Right forelimb (tissue), 1 donor: ENCODE data around the gene SIN3B.

Experiments
- DNase-seq: peaks from one replicate; pipeline ENCODE4 v3.0.0-alpha.2; 2018

SIN3B gene

GRCh38 chr19:16829822-16830289 lies 658 bp downstream of the SIN3B start:
- DNase-seq = no peak

- no peak for DNase-seq
Observed at GRCh38 chr19:16830679-16831078, 1.5 kb downstream of the SIN3B start.

GRCh38 chr19:16831531-16831930 lies 2.3 kb downstream of the SIN3B start:
- DNase-seq = no peak

GRCh38 chr19:16834747-16835146 lies 5.5 kb downstream of the SIN3B start:
- DNase-seq = no peak

GRCh38 chr19:16836115-16837034 lies 7.2 kb downstream of the SIN3B start:
- DNase-seq = no peak

GRCh38 chr19:16837035-16837362 lies 7.8 kb downstream of the SIN3B start:
- DNase-seq = no peak

GRCh38 chr19:16841391-16841926 lies 12.3 kb downstream of the SIN3B start:
- DNase-seq = no peak

- DNase-seq = no peak
Observed at GRCh38 chr19:16846901-16847300, 17.7 kb downstream of the SIN3B start.

GRCh38 chr19:16847430-16847829 lies 18.2 kb downstream of the SIN3B start:
- DNase-seq = no peak

DNA sequence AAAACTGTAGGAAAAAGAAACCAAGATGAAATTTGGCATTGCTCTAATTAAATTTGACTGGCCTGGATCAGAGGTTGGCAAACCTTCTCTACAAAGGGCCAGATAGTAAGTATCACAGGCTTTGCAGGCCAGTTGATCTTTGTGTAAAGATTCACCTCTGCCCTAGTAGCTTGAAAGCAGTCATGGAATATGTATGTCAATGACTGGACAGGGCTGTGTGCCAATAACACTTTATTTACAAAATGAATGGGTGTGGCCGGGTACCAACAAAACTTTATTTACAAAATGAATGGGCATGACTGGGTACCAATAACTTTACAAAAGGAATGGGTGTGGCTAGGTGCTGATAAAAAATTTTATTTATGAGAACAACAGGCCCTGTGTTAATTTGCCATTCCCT lies 20.0 kb downstream of the SIN3B start:
- no peak for DNase-seq

GRCh38 chr19:16850133-16850532 lies 20.9 kb downstream of the SIN3B start:
- no peak for DNase-seq

DNA sequence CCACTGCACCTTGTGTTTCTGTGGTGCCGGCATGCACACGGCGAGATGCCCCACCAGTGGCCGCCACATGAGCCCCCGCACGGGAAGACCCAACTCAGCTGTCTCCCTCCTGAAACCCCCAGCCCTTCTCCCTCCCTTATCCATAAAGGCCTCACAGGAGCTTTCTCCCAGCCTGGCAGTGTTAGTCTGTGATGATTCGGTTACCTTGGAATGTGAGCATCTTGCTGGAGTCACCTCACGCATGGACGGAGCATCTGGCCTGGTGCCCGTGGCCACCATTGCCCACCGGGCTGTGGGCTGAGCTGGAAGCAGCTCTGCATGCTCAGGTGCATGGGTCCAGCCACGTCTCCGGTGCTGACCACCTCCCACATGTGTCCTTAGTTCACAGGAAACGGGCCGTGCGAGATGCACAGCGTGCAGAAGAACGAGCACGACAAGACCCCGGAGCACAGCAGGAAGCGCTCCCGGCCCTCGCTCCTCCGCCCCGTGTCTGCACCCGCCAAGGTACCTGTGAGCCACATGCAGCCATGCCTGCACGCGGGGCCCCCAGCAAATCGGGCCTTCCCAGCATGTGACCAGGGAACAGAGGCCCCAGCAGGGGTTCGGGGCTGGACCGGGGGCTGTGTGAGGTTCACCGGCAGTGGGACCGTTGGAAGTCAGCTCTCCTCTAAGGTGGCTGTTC lies 22.0 kb downstream of the SIN3B start:
- DNase-seq = no peak

DNA sequence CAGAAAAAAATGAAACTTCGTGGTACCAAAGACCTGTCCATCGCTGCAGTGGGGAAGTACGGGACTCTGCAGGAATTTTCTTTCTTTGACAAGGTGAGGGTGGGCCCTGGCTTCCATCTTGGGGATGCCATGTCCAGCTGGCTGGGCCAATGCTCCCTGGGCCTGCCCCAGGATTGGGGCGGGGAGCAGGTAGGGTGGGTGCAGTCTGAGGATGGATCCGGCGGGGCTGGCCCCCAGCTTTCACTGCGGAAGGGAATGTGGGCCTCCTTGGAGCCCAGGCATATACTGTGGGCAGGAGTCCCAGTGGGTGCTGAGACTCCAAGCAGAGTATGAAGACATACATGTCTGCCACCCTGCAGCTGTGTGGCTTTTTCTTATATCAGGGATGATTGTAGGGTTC lies 23.9 kb downstream of the SIN3B start:
- DNase-seq = no peak

- DNase-seq = no peak
Observed at GRCh38 chr19:16856091-16856490, 26.9 kb downstream of the SIN3B start.

DNA sequence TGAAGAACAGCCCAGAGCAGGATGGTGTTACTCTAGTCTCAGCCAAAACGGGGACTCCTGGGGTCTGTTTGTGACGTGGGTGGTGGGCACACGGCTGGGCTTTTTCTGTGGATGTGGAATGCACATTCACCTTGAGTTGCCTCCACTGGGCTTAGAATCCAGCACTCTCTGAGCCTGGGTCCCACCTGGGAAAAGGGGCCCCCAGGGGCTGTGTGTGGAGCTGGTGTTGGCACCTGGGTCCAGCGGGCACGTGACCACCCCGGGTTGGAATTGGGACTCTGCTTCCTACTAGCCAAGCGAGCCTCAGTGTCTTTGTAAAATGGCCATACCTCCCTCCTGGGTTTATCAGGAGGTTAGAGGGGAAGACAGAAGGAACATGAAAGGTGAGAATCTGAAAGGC lies 30.4 kb downstream of the SIN3B start:
- no peak for DNase-seq

DNA sequence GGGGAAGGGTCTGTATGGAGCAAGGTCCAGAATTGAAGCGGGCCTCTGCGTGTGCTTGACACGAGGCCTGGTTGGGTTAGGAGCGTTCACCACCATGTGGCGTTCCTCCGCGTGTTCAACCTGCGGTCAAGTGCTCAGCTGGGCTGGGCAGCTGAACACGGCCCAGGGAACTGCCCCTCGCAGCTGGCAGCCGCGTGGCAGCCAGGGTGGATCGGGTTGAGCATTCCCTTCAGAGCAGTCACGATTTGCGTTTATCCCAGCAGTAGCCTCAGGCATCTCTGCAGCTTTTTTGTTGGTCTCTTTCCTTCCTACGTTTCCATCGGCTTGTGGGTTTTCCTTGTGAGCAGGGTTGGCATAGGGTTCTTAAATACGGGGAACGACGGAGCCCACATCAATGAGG lies 30.9 kb downstream of the SIN3B start:
- no peak for DNase-seq

DNA sequence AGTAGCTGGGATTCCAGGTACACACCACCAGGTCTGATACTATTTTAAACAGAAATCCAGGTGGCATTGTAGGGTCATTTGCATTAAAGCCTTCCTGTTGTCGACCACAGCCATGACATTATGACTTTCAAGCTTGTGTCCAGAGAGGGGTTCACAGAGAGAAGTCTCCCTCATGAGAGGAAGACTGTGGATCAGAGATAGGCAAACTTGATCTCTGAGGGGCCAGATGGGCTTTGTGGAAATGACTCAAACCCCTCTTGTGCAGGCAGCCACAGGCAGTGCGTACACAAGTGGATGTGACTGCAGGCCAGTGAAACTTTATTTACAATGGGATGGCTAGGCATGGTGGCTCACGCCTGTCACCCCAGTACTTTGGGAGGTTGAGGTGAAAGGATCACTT lies 31.8 kb downstream of the SIN3B start:
- DNase-seq = no peak

- DNase-seq = no peak
Observed at GRCh38 chr19:16861834-16862233, 32.6 kb downstream of the SIN3B start.

DNA sequence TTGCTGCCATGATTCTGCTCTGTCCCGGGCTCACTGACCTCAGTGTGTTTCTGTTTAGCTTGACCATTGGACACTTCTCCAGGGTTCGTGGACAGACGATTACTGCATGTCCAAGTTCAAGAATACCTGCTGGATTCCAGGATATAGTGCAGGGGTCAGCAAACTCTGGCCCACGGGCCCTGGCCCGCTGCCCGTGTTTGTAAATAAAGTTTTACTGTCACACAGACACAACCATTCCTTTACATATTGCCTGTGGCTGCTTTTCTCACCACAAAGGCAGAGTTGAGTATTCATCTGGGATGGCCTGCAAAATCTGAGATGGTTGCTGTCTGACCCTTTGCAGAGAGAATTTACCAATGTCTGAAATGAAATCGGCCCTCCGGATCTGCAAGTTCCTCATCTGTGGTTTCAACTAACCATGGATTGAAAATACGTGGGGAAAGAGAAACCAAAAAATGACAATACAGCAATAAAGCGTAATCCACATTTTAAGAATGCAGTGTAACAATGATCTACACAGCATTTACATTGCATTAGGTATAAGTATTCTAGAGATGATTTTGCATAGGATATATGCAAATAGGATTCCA lies 33.7 kb downstream of the SIN3B start:
- no peak for DNase-seq

- no peak for DNase-seq
Observed at GRCh38 chr19:16867211-16867610, 38.0 kb downstream of the SIN3B start.

DNA sequence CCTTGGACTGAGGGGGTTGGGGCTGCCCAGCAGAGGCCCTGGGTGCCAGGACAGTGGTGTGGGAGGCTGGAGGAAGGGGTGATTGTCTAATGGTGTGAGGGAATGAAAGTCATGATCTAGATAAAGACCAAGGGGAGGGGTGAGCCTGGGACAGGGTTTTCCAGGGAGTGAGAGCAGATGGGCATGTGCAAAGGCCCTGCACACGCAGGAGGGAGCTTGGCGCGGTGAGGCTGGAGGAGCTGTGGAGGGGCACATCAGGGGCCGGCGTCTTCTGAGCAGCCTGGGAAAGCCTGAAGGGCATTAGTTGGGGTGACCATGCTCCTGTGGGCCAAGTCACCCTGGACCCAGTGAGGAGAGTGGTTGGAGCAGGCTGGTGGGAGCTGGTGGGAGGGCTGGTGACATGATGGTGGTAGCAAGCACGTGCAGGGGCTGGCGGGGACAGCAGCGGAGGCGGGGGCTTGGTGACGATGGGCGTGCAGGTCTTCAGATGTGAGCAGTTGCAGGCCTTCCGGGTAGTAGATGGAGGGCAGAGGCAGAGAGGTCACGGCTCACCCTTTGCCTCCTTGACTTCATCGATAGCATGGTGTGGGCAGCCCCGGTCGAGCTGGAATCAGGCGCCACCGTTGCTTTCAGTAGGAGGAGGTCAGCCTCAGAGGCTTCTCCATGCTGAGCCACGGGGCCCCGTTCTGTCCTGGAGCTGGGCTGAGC lies 39.4 kb downstream of the SIN3B start:
- no peak for DNase-seq

GRCh38 chr19:16869331-16869972 lies 40.3 kb downstream of the SIN3B start:
- DNase-seq = no peak

GRCh38 chr19:16871871-16872270 lies 42.7 kb downstream of the SIN3B start:
- no peak for DNase-seq
